H1 (cell line): Measurements from ENCODE around the gene NIPAL4. TPM values are rescaled to one million over a fixed set of nuclear protein-coding genes. Genes with fewer than 3 reads are reported as not detected.
A peak's percentile ranks its signal among the peaks of the same experiment; 100 is the strongest.

Experiments used
- CTCF ChIA-PET: fragments of 300-600 bp; sonication (Branson Sonifier 250); formaldehyde crosslinking; loops from one replicate; lab custom pipeline; 2021; ENCODE audit not compliant: partially characterized antibody; lab: Charles Lee
- POLR2A ChIA-PET: fragments of 300-600 bp; sonication (Branson Sonifier 250); formaldehyde crosslinking; loops from one replicate; lab custom pipeline; 2021; ENCODE audit warnings: inconsistent platforms; ENCODE audit not compliant: partially characterized antibody; lab: Charles Lee
- DNase-seq, 2 experiments: peaks; one replicate each; pipeline versions ENCODE4 v3.0.0 to v3.0.0-alpha.2; 2010 to 2022; ENCODE audit warnings: low spot score in 2 of 2, low read depth in 1 of 2, mixed read lengths in 1 of 2
- FAIRE-seq: peaks from 2 replicates; lab custom pipeline; 2011; peaks lifted over from hg19 to GRCh38; lab: Jason Lieb, UNC
- H2AFZ ChIP-seq: 2 replicates; pipeline ENCODE4 v1.8.1; 2012; ENCODE audit warnings: low read length, inconsistent platforms
- H2AK5ac ChIP-seq: 2 replicates; pipeline ENCODE4 v1.6.1; 2013; ENCODE audit warnings: low read depth, low read length
- H2BK120ac ChIP-seq: replicated peaks from 2 replicates; pipeline ENCODE3; 2013; ENCODE audit warnings: low read depth, low read length, inconsistent platforms
- H2BK12ac ChIP-seq: 2 replicates; pipeline ENCODE4 v1.6.1; 2013; ENCODE audit warnings: low read depth, low read length
- H2BK15ac ChIP-seq: 2 replicates; pipeline ENCODE4 v1.6.1; 2013; ENCODE audit warnings: low read length
- H2BK20ac ChIP-seq: 2 replicates; pipeline ENCODE4 v1.6.1; 2013; ENCODE audit warnings: low read length
- H2BK5ac ChIP-seq: 2 replicates; pipeline ENCODE4 v1.6.1; 2013; ENCODE audit warnings: low read depth, low read length
- H3K14ac ChIP-seq: 2 replicates; pipeline ENCODE4 v1.6.1; 2013; ENCODE audit warnings: inconsistent platforms; ENCODE audit not compliant: insufficient read length
- H3K18ac ChIP-seq: 2 replicates; pipeline ENCODE4 v1.6.1; 2013; ENCODE audit warnings: low read length; ENCODE audit errors: extremely low read depth
- H3K23ac ChIP-seq: 2 replicates; pipeline ENCODE4 v1.6.1; 2013; ENCODE audit warnings: inconsistent platforms; ENCODE audit not compliant: insufficient read length
- H3K23me2 ChIP-seq: 2 replicates; pipeline ENCODE4 v1.6.1; 2013; ENCODE audit warnings: low read depth, low read length
- H3K27ac ChIP-seq: 2 replicates; pipeline ENCODE4 v1.6.1; 2011; ENCODE audit warnings: low read depth, low read length, inconsistent platforms
- H3K27me3 ChIP-seq, 4 experiments: replicated peaks in 1 of 4; 1 replicate in 1 of 4; 2 replicates in 3 of 4; pipeline versions ENCODE4 v1.6.1 to v1.8.1; 2011 to 2013; ENCODE audit warnings: low read length in 3 of 4, mild to moderate bottlenecking in 3 of 4, inconsistent platforms in 2 of 4, mixed read lengths in 2 of 4, moderate library complexity in 1 of 4; ENCODE audit not compliant: control insufficient read depth in 3 of 4, insufficient read depth in 3 of 4; ENCODE audit errors: extremely low read depth in 1 of 4
- H3K36me3 ChIP-seq, 4 experiments: 2 replicates each; pipeline versions ENCODE4 v1.6.1 to v1.8.1; 2011 to 2013; ENCODE audit warnings: mild to moderate bottlenecking in 4 of 4, low read length in 3 of 4, moderate library complexity in 2 of 4, control low read depth in 1 of 4, inconsistent platforms in 1 of 4; ENCODE audit not compliant: insufficient read depth in 4 of 4, control insufficient read depth in 2 of 4
- H3K4ac ChIP-seq: replicated peaks from 2 replicates; pipeline ENCODE3; 2013; ENCODE audit warnings: low read length, low read depth, mixed read lengths, inconsistent platforms; ENCODE audit not compliant: insufficient read length
- H3K4me1 ChIP-seq, 4 experiments: replicated peaks in 1 of 4; 1 replicate in 1 of 4; 2 replicates in 3 of 4; pipeline versions ENCODE4 v1.6.1 to v1.8.1; 2011 to 2013; ENCODE audit warnings: low read length in 3 of 4, inconsistent platforms in 2 of 4, mixed read lengths in 1 of 4; ENCODE audit not compliant: insufficient read depth in 4 of 4, control insufficient read depth in 3 of 4
- H3K4me2 ChIP-seq, 2 experiments: 2 replicates each; pipeline versions ENCODE4 v1.6.1 to v1.8.1; 2011 to 2013; ENCODE audit warnings: low read depth in 2 of 2, low read length in 2 of 2, control low read depth in 1 of 2, inconsistent platforms in 1 of 2, mild to moderate bottlenecking in 1 of 2; ENCODE audit not compliant: insufficient read depth in 1 of 2
- H3K4me3 ChIP-seq, 4 experiments: fragments of 200-600, 300-600 bp in 1 of 4; sonication (generic), shearing (Covaris generic), sonication (Bioruptor Twin) in 1 of 4; 2 replicates each; pipeline versions ENCODE4 v1.5.1 to v1.8.1; 2011 to 2016; ENCODE audit warnings: low read length in 4 of 4, low read depth in 3 of 4, control low read depth in 2 of 4, inconsistent platforms in 2 of 4, mild to moderate bottlenecking in 2 of 4, mixed read lengths in 1 of 4, moderate library complexity in 1 of 4; ENCODE audit not compliant: insufficient read depth in 2 of 4; ENCODE audit errors: extremely low read depth in 1 of 4
- H3K56ac ChIP-seq: replicated peaks from 2 replicates; pipeline ENCODE3; 2013; ENCODE audit warnings: low read depth, mild to moderate bottlenecking, mixed read lengths, low read length, inconsistent platforms; ENCODE audit not compliant: insufficient read length
- H3K79me1 ChIP-seq: 2 replicates; pipeline ENCODE4 v1.6.1; 2013; ENCODE audit warnings: low read depth, low read length, control low read depth
- H3K79me2 ChIP-seq, 2 experiments: 2 replicates each; pipeline versions ENCODE4 v1.6.1 to v1.8.1; 2012 to 2013; ENCODE audit warnings: low read length in 2 of 2, mild to moderate bottlenecking in 2 of 2, inconsistent platforms in 1 of 2; ENCODE audit not compliant: insufficient read depth in 2 of 2, control insufficient read depth in 1 of 2
- H3K9ac ChIP-seq, 4 experiments: replicated peaks in 1 of 4; 1 replicate in 1 of 4; 2 replicates in 3 of 4; pipeline versions ENCODE4 v1.6.1 to v1.8.1; 2011 to 2013; ENCODE audit warnings: low read depth in 3 of 4, low read length in 3 of 4, control low read depth in 2 of 4, mild to moderate bottlenecking in 2 of 4, moderate library complexity in 2 of 4, inconsistent platforms in 1 of 4; ENCODE audit errors: extremely low read depth in 1 of 4
- H3K9me3 ChIP-seq, 2 experiments: 2 replicates each; pipeline versions ENCODE4 v1.6.1 to v1.8.1; 2012 to 2013; ENCODE audit warnings: mild to moderate bottlenecking in 2 of 2, moderate library complexity in 2 of 2, control low read depth in 1 of 2, inconsistent platforms in 1 of 2, low read depth in 1 of 2, low read length in 1 of 2, mixed read lengths in 1 of 2; ENCODE audit not compliant: insufficient read depth in 2 of 2
- H4K20me1 ChIP-seq, 2 experiments: replicated peaks in 1 of 2; 2 replicates each; pipeline versions ENCODE3 to v1.8.1; 2011 to 2013; ENCODE audit warnings: inconsistent platforms in 2 of 2, low read length in 2 of 2, mild to moderate bottlenecking in 1 of 2; ENCODE audit not compliant: insufficient read depth in 2 of 2, control insufficient read depth in 1 of 2
- H4K5ac ChIP-seq: 2 replicates; pipeline ENCODE4 v1.6.1; 2013; ENCODE audit warnings: low read length, low read depth, mixed read lengths, inconsistent platforms; ENCODE audit not compliant: insufficient read length
- H4K8ac ChIP-seq: 2 replicates; pipeline ENCODE4 v1.8.0; 2013; ENCODE audit warnings: mild to moderate bottlenecking, moderate library complexity, low read length, inconsistent platforms; ENCODE audit not compliant: insufficient read depth; ENCODE audit errors: extremely low read depth
- H4K91ac ChIP-seq: replicated peaks from 2 replicates; pipeline ENCODE3; 2013; ENCODE audit warnings: low read length, mixed read lengths, inconsistent platforms; ENCODE audit not compliant: insufficient read length
- CTCF ChIP-seq, 3 experiments: IDR thresholded peaks; 1 replicate in 2 of 3; 2 replicates in 1 of 3; pipeline versions ENCODE4 v1.5.1 to v1.6.1; 2011; ENCODE audit warnings: low read length in 3 of 3, mild to moderate bottlenecking in 3 of 3, inconsistent platforms in 2 of 3, low read depth in 1 of 3, moderate library complexity in 1 of 3; ENCODE audit not compliant: insufficient read depth in 1 of 3; ENCODE audit errors: control extremely low read depth in 1 of 3
- RAD21 ChIP-seq, 2 experiments: IDR thresholded peaks in 1 of 2; conservative IDR thresholded peaks in 1 of 2; 2 replicates each; pipeline ENCODE4 v1.6.1; 2011; ENCODE audit warnings: low read depth in 2 of 2, low read length in 2 of 2, improper control_type of control experiment in 1 of 2, inconsistent platforms in 1 of 2, mild to moderate bottlenecking in 1 of 2, moderate library complexity in 1 of 2
- USF2 ChIP-seq: IDR thresholded peaks from 2 replicates; pipeline ENCODE4 v1.6.1; 2011; ENCODE audit warnings: low read length, improper control_type of control experiment
- WGBS, 2 experiments: shearing (Covaris generic) in 1 of 2; methylation state at CpG; one replicate each; pipeline versions ENCODE4 v1.1.6 to v1.1.7; 2013 to 2015; ENCODE audit warnings: low lambda C conversion rate in 2 of 2, mixed read lengths in 2 of 2, inconsistent platforms in 1 of 2, low coverage in 1 of 2, missing lambda C conversion rate in 1 of 2; ENCODE audit not compliant: insufficient replicate concordance in 2 of 2, insufficient coverage in 1 of 2, insufficient read length in 1 of 2; ENCODE audit errors: extremely low coverage in 1 of 2, missing lambda C conversion rate in 1 of 2; 5-methylcytosine and 5-hydroxymethylcytosine counted together
- polyA plus RNA-seq, 7 experiments: library from polyadenylated mRNA; depleted of rRNA in 3 of 7; stranded (reverse) in 5 of 7; unstranded in 2 of 7; fragments of >200 nt in 5 of 7; fragments of 200-250 nt in 2 of 7; gene quantifications; 1 replicate in 5 of 7; 2 replicates in 1 of 7; 4 replicates in 1 of 7; pipeline versions ENCODE4 v1.2.1 to v1.2.3, GENCODE V29; 2011 to 2013; ENCODE audit warnings: missing spikeins in 2 of 7, mixed read lengths in 2 of 7
- total RNA-seq: library from RNA; stranded (reverse); fragmentation: NEBNext Ultra II Directional; extraction: Animal tissue kit (Norgen Biotek cat#: 25700); gene quantifications from 2 replicates; pipeline ENCODE4 v1.2.1, GENCODE V29; 2021

Gene NIPAL4
- total and polyA plus RNA-seq, 2 of the 8 experiments (the other 6 are each of a cell fraction or from before 2014, with no cell fraction given) = 0.09 to 0.20 TPM

DNA sequence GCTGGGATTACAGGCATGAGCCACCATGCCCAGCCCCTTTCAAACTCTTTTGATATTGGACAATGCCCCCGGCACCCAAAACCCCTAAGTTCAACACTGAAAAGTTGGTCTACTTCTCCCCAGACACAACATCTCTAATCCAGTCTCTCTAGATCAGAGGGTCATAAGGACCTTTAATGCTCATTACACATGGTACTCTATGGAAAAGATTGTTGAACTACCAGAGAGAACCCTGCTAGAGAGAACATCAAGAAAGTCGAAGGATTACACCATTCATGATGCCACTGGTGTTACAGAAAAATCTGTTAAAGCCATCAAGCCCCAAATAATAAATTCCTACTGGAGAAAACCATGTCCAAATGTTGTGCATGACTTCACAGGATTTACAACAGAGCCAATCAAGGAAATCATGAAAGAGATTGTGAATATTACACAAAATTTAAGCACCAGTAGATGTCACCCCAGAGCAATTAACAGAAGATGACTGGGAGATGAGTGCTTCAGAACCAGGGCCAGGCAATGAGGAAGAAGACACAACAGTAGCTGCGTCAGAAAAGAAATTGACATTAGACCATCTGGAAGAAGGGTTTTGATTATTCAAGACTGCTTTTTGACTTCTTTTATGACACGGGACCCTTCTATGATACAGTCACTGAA is 28.3 kb upstream of the NIPAL4 start:
- no peak overlapping the region for H2AFZ ChIP-seq
- no peak overlapping the region for H2AK5ac ChIP-seq
- H2BK120ac ChIP-seq = no peak overlapping the region
- no peaks in the 10 kb centered on the region for H3K9me3 ChIP-seq
- no peak overlapping the region for H3K9ac ChIP-seq
- ChIA-PET CTCF (interaction anchor here (0.7 to 5.1 kb wide), 24 partner anchors 9 to 1678 kb away, joined by 3 to 82 read pairs (median 6); partner anchors contain the start of gene LSM11), POLR2A (no interaction called here)
- H3K27me3 ChIP-seq = no peaks in the 10 kb centered on the region
- 53% methylated on average over 4 of the region's 4 CpGs; no CpG with 5 or more reads in 1 of the 2 experiments for WGBS, 2 experiments
- DNase-seq = no peak
- no peak overlapping the region for H3K27ac ChIP-seq
- no peak overlapping the region for H3K4ac ChIP-seq
- H4K91ac ChIP-seq = no peak overlapping the region
- no peak overlapping the region for H2BK12ac ChIP-seq
- H3K18ac ChIP-seq = no peak overlapping the region
- no peaks in the 10 kb centered on the region for H3K36me3 ChIP-seq
- H3K4me1 ChIP-seq = no peaks in the 10 kb centered on the region
- H3K4me3 ChIP-seq = no peak overlapping the region
- H4K8ac ChIP-seq = no peak overlapping the region
- H3K79me2 ChIP-seq = no peaks in the 10 kb centered on the region
- peak; percentile 74 for FAIRE-seq
- no peak overlapping the region for H2BK5ac ChIP-seq
- H3K4me2 ChIP-seq = no peak overlapping the region
- H3K14ac ChIP-seq = no peak overlapping the region
- no peak overlapping the region for H2BK15ac ChIP-seq
- H4K20me1 ChIP-seq = no peaks in the 10 kb centered on the region
- no peak overlapping the region for H2BK20ac ChIP-seq
- no peak overlapping the region for H4K5ac ChIP-seq
- H3K23ac ChIP-seq = no peak overlapping the region
- no peaks in the 10 kb centered on the region for H3K79me1 ChIP-seq
- peak; percentile 68 to 69 for TF ChIP-seq RAD21 (IDR thresholded peaks at IDR 0.05 in 1 of 2, conservative IDR thresholded peaks at IDR 0.05 in 1 of 2; ENCODE audit: low read depth in 2 of 2, low read length in 2 of 2)
- TF ChIP-seq CTCF (IDR thresholded peaks at IDR 0.05; ENCODE audit: control extremely low read depth in 1 of 3, insufficient read depth in 1 of 3, low read depth in 1 of 3, low read length in 3 of 3) = peak in 2 of 3 experiments; percentile 40 to 50; a peak in 2 of 4 replicates
- TF ChIP-seq USF2 = no peak
- no peaks in the 10 kb centered on the region for H3K23me2 ChIP-seq
- no peak overlapping the region for H3K56ac ChIP-seq
